GM12892 (cell line): ENCODE results near the gene LCE1E.

Source experiments
- POLR2A ChIP-seq: IDR thresholded peaks from 2 replicates; pipeline ENCODE4 v1.6.1; 2011; ENCODE audit warnings: low read depth, low read length, control low read depth
- POLR2AphosphoS5 ChIP-seq: IDR thresholded peaks from 2 replicates; pipeline ENCODE4 v1.6.1; 2011; ENCODE audit warnings: low read depth, low read length, control low read depth

GRCh38 chr1:152739841-152740240, 46.2 kb upstream of the LCE1E start:
- no peak for TF ChIP-seq POLR2A
- TF ChIP-seq POLR2AphosphoS5, result no peak
